Measurements from ENCODE around the gene SP3. TPM values are rescaled to one million over a fixed set of nuclear protein-coding genes. Genes with fewer than 3 reads are reported as not detected.

SP3 gene
- total RNA-seq, 3 donors from 2014 or later: 78.1 to 104 (median 88.9) TPM

- TF ChIP-seq, protein P1, sequence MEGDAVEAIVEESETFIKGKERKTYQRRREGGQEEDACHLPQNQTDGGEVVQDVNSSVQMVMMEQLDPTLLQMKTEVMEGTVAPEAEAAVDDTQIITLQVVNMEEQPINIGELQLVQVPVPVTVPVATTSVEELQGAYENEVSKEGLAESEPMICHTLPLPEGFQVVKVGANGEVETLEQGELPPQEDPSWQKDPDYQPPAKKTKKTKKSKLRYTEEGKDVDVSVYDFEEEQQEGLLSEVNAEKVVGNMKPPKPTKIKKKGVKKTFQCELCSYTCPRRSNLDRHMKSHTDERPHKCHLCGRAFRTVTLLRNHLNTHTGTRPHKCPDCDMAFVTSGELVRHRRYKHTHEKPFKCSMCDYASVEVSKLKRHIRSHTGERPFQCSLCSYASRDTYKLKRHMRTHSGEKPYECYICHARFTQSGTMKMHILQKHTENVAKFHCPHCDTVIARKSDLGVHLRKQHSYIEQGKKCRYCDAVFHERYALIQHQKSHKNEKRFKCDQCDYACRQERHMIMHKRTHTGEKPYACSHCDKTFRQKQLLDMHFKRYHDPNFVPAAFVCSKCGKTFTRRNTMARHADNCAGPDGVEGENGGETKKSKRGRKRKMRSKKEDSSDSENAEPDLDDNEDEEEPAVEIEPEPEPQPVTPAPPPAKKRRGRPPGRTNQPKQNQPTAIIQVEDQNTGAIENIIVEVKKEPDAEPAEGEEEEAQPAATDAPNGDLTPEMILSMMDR (IDR thresholded peaks at IDR 0.05): no peak
- intact Hi-C loops (cut with DNase I, micrococcal nuclease): no loop called here
Observed at GRCh38 chr2:173978447-173978846, 13.3 kb upstream of the SP3 start.

DNA sequence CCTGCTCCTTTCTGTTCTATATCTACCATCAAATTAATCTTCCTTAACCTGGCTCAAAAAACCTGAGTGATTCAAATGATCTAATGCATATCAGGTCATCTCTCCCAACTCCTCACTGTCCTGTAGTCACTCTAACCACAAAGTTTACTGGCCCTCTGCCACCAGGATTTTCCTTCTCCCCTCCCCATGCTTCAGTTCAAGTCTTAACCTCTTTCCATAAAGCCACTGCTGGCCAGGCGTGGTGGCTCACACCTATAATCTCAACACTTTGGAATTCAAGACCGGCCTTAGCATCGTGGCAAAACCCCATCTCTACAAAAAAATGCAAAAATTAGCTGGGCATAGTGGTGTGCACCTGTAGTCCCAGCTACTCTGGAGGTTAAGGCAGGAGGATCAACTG lies 7.5 kb upstream of the SP3 start:
- intact Hi-C loops (cut with DNase I, micrococcal nuclease): no loop called here
- Histone ChIP-seq H3K36me3 (ENCODE audit: low read depth) (no peaks in the 10 kb centered on the region), H3K4me3 (no peak overlapping the region), H3K4me1 (ENCODE audit: low read depth) (no peaks in the 10 kb centered on the region), H3K9me3 (no peaks in the 10 kb centered on the region)
- ATAC-seq (no peak), DNase-seq (no peak)
- TF ChIP-seq, protein P1 (IDR thresholded peaks at IDR 0.05): no peak

More at GRCh38 chr2:173978447-173978846, 13.3 kb upstream of the SP3 start:
- DNase-seq: no peak
- no peak overlapping the region for H3K4me3 ChIP-seq
- no peaks in the 10 kb centered on the region for H3K36me3 ChIP-seq (ENCODE audit: low read depth)
- H3K9me3 ChIP-seq: no peaks in the 10 kb centered on the region
- no peaks in the 10 kb centered on the region for H3K4me1 ChIP-seq (ENCODE audit: low read depth)
- no peak for ATAC-seq

DNA sequence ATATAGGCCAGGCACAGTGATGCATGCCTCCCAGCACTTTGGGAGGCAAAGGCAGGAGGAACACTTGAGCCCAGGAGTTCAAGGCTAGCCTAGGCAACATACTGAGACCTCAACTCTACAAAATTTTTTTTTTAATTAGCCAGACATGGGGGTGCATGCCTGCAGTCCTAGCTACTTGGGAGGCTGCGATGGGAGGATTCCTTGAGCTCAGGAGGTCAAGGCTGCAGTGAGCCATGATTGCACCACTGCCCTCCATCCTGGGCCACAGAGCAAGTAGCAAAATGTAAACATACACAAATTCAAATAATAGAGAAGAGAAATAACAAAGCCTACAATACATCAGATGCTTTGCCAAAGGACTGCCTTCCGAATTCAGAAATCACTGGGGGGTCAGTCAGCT lies 7.0 kb upstream of the SP3 start:
- intact Hi-C loops (cut with DNase I, micrococcal nuclease): no loop called here
- H3K36me3 ChIP-seq (ENCODE audit: low read depth): no peaks in the 10 kb centered on the region
- H3K4me1 ChIP-seq (ENCODE audit: low read depth): no peaks in the 10 kb centered on the region
- ATAC-seq: no peak
- H3K4me3 ChIP-seq: no peak overlapping the region
- H3K9me3 ChIP-seq: no peaks in the 10 kb centered on the region
- no peak for DNase-seq
- TF ChIP-seq, protein P1 (IDR thresholded peaks at IDR 0.05): no peak

- Histone ChIP-seq H3K36me3 (ENCODE audit: low read depth) (no peaks in the 10 kb centered on the region), H3K4me3 (no peak overlapping the region), H3K9me3 (no peaks in the 10 kb centered on the region), H3K4me1 (ENCODE audit: low read depth) (peaks cover 9% of the 10 kb centered on the region)
- DNase-seq (no peak), ATAC-seq (no peak)
- intact Hi-C loops (cut with DNase I, micrococcal nuclease): no loop called here
- TF ChIP-seq, protein P1 (IDR thresholded peaks at IDR 0.05): no peak
Observed at GRCh38 chr2:173970516-173970924, 5.3 kb upstream of the SP3 start.

DNA sequence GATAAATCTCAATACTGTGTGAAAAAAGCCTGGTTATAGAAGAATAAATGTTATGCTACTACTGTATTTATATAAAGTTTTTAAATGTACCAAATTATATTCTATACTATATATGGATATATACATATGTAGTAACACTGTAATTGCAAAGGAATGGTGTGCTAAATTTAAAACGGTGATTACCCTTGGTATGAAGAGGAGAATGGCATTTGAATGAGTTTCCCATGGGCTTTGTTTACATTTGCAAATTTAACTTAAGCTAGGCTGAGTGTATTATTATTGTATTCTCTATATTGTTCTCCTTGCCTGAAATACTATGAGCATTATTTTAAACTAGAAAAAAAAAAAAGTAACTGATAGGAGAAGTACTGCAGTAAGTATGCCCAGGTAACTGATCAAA lies 4.7 kb upstream of the SP3 start:
- Histone ChIP-seq H3K4me1 (ENCODE audit: low read depth) (peaks cover 9% of the 10 kb centered on the region), H3K9me3 (no peaks in the 10 kb centered on the region), H3K4me3 (no peak overlapping the region), H3K36me3 (ENCODE audit: low read depth) (no peaks in the 10 kb centered on the region)
- intact Hi-C loops (cut with DNase I, micrococcal nuclease): no loop called here
- DNase-seq (no peak), ATAC-seq (no peak)
- TF ChIP-seq, protein P1 (IDR thresholded peaks at IDR 0.05): no peak

GRCh38 chr2:173968551-173968950 lies 3.4 kb upstream of the SP3 start:
- intact Hi-C loops (cut with DNase I, micrococcal nuclease): no loop called here
- no peak overlapping the region for H3K4me3 ChIP-seq
- ATAC-seq (no peak), DNase-seq (no peak)
- TF ChIP-seq, protein P1 (IDR thresholded peaks at IDR 0.05): no peak
- no peaks in the 10 kb centered on the region for H3K9me3 ChIP-seq
- no peaks in the 10 kb centered on the region for H3K36me3 ChIP-seq (ENCODE audit: low read depth)
- H3K4me1 ChIP-seq (ENCODE audit: low read depth): peaks cover 9% of the 10 kb centered on the region
